CD4-positive, alpha-beta T cell treated with Interferon gamma for 1 hour (primary cell): ENCODE results near the gene RMRP.

Source experiments
- DNase-seq: peaks from one replicate; pipeline ENCODE4 v3.0.0-alpha.2; 2020

The RMRP gene

DNA sequence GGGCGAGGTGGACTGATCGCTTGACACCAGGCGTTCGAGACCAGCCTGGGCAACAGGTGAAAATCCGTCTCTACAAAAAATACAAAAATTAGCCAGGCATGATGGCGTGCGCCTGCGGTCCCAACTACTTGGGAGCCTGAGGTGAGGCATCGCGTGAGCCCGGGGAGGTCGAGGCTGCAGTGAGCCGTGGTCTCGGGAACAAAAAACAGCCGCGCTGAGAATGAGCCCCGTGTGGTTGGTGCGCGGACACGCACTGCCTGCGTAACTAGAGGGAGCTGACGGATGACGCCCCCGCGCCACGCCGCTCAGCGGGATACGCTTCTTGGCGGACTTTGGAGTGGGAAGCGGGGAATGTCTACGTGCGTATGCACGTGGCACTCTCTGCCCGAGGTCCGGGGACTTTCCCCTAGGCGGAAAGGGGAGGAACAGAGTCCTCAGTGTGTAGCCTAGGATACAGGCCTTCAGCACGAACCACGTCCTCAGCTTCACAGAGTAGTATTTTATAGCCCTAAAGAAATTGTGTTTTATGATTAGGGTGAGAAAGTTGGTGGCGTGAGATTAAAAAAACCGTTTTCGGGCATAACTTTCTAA, at the start of gene RMRP:
TSS of gene RMRP (minus strand) at position 474 of the 591 bp plus-strand sequence.
- peak; percentile 93 for DNase-seq

DNA sequence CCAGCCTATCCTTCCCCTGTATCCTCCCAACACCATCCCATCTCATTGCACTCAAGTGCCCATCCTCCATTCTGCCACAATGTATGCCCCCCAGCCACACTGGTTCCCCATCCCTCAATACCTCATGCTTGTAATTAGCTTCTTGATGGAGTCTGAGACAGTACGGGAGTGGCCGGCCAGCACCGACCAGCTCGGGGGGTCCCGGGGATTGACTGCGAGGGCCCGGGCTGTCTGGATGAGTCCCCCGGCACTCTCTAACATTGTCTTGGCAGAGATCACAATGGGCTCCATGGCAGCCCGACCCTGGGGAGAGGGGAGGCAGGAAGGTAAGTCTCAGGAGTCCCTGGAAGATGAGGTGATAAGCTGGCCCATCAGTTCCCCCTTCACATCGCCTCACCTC, 49.1 kb upstream of the RMRP start:
- no peak for DNase-seq

DNA sequence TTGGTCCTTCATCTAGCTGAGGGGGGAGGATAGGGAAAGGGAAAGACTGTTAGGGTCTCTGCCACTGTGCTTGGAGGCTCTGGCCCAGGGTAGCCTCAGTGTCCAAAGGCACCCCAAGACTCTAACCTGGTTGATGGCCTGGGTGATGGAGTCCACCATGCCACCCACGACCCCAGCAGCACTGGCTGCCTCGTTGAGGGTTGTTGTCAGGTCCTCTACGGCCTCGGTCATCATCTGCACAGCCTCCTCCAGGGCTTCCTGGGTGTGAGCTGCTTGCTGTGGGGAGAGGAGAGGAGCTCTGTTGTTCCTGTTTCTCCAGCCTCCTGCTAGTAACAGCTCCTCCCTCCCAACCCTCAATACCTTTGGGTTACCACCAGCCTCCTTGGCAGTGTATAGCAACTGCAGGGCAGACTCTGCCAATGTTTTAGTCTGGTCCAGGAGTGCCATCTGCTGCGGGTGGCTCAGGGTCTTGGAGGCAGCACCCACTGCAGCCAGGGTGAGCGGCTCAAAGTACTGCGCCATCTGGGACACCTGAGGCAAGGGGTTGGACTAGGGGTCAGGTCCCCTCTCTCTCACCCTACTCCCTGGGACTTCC, 48.1 kb upstream of the RMRP start:
- no peak for DNase-seq

DNA sequence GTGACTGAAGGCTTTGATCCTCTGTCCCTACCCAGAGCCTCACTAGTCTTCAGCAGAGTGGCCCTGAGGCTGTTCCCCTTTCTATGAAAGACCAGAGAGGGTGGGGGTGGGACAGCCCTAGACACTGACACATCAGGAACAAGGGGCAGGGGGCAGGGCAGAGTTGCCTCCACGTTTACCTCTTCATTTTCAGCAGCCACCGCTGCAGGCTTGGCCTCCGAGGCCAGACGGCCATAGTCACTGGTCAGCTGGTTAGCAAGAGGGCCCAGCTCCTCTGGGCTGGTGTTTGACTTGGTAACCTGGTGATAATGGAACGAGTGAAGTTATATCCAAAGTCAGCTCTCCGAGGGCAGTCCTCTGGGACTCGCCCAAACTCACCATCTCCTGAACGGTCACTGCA, 47.6 kb upstream of the RMRP start:
- no peak for DNase-seq

DNA sequence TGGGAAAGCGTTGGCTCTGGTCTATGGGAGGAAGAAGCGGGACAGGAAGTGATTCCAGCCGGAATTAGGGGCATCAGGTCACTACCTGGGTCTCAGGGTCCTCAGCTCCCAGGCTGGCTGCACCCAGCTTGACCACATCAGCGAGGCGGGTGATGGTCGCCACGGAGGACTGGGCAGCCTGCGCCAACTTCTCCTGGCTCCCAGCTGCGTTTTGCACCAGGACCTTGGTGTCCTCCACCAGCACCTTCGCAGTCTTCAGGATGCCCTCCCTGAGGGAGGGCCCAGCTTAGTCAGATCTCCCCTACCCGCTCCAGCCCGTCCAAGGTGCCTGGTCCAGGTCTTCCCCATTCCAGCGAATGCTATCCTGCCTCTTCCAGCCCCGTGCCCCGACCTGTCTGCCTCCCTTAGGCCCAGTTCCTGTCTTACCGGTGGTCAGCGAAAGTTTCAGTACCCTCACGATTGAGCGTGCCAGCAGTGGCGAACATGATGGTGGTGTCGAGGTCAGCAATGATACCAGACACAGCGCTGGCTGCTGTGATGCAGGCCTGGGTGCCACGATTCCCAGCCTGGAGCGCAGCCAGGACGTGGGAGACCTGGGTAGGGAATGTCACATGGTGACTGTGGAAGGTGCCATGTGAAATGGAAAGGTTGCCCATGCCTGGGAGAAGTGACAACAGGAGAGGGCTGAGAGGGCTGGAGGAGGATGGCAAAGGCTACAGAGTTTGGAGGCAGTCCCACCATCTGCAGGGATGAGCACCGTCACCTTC, 46.3 kb upstream of the RMRP start:
- no peak for DNase-seq

DNA sequence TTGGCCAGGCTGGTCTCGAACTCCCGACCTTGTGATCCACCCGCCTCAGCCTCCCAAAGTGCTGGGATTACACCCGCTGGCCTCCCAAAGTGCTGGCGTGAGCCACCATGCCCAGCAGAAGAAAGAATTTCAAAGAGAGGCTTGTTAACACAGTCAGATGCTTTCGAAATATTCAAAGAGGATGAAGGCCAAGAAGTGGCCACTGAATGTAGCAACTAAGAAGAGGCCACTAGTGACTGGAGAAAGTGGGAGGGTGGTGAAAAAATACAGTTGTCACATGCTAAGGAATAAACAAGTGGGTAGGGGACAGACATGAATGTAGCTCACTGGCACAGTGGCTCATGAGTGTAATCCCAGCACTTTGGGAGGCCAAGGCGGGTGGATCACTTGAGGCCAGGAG, 44.9 kb upstream of the RMRP start:
- DNase-seq, result no peak

DNA sequence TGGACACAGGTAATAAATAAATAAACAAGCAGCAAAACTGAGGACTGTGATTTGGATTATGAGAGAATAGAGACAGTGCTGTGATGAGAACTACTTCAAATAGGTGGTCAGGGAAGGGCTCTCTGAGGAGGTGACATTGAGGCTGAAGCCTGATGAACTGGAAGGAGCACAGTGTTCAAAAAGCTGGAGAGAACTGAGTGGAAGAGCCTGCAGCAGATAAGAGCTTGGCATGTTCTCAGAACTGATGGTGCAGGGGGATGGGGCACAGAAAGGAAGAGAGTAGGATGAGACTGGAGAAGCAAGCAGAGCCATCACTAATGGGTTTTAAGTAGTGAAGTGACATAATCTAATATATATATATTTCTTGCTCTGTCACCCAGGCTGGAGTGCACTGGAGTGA, 43.1 kb upstream of the RMRP start:
- no peak for DNase-seq

DNA sequence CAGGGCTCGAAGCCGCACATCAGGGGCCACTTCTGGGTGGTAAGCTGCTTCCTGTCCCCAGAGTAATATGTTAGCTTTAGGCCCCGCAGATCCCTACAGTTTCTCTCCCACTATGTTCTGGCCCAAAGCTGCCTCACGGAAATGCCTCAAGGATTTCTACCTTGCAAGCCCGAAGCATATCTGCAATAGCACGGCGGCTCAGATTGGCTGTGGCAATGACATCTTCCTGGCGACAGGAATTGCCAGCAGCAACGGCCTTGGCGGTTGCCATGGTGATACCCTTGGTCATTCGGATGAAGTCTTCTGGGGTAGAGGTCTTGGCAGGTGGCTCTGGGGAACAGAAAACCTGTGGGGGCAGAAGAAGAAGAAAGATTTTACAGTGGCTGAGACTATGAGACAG, 42.2 kb upstream of the RMRP start:
- DNase-seq, result no peak

DNA sequence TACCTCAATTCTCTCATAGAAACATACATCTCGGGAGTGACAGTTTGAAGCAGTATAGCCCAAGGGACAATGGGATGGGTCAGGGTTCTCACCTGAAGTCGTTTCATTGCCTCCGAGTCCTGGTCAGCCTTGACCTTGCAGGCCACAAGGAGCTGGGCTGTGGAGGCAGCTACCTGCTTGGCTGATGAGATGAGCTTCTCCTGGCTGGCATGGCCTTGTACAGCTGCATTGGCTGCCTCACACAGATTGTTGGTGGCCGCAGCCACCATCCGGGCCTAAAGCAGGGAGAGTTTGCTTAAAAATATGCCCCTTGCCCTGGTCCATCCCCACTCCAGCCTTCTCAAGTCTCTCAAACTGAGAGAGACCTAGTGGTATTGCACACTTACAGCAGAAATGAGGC, 40.4 kb upstream of the RMRP start:
- DNase-seq, result no peak

DNA sequence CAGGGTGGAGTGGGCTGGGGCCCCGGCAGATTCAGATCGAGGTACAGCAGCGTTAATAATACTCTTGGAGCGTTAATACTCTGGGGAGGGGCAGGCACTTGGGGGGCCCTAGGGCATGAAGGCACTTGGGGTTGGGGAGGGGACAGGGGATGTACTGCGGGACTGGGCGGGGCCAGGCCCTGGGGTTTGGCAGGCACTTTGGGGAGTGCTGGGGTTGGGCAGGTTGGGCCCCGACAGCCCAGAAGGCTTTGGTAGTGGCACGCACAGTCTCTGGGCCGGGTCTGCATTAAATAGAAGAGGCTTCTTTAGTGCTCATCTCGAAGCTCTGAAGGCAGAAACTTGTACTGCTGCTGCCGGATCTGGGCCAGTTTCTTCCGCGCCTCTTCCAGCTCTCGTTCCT, 39.7 kb upstream of the RMRP start:
- DNase-seq, result no peak

DNA sequence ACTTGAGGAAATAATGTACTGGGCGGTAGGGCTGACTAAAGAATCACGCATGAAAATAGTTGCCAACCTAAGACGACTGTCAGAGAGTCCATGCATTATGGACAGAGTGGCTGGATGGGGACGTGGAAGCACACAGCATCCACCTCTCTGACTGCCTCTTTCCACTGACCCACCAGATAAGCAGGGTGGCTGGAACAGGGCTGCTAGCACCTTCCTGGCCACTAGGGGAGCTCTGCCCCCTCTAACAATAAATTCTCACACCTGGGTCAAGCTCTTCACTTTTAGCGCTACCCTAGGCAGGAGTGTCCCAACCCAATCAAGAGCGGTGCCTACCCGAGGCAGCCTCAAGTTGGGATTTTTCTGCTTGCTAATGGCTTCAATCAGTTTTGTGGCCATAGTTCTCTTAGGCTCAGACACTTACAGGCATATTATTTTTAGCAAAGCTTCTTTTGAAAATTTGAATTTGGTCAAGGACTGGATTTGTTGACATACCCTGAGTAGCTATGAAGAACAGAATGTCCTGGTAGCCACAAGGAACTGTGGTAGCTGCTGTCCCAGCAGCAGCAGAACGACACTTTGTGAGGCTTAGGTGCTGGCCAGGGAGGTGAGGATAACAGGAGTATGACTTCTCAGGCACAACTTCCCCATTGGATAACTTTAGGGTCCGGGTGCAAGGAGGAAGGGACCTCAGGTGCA, 38.8 kb upstream of the RMRP start:
- peak; percentile 60 for DNase-seq

DNA sequence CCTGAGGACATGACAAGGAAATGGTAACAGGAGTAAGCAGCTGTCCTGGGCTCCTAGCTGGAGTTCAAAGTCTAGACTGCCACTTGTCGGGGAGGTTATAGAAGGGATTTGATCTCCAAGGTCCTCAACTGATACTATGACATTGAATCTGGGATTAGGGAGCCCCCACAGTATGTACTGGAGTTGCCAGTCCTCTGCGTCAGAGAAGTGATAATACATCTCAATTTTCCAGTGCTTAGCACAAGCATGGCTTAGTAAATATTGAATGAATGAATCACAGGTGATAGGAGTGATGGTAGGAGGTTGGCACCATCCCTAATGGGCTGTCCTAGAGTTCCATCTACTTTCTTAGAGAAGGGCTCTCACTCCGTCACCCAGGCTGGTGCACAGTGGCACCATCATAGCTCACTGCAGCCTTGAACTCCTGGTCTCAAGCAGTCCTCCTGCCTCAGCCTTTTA, 38.2 kb upstream of the RMRP start:
- DNase-seq, result no peak

DNA sequence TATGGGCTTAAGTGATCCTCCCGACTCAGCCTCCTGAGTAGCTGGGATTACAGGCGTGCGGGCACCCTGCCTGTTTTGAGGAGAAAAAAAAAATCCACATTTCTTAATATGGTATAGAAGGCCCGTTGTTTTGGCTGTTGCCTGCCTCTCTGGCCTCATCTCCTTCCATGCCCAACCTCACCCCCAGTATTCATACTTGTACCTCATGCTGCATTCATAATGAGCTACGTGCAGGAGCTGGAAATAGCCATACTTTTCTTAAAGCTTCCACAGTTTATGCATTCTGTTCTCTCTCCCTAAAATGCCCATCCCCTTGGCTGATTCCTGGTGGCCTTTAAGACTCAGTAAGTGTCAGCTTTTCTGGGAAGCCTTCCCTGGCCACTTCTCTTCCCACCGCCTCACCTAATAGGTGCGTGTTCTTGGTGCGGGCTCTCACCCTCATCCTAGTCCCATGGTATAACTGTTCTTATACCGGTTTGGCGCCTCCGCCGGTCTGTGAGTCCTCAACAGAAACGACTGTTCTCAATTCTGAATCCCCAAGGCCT, 34.0 kb upstream of the RMRP start:
- no peak for DNase-seq

DNA sequence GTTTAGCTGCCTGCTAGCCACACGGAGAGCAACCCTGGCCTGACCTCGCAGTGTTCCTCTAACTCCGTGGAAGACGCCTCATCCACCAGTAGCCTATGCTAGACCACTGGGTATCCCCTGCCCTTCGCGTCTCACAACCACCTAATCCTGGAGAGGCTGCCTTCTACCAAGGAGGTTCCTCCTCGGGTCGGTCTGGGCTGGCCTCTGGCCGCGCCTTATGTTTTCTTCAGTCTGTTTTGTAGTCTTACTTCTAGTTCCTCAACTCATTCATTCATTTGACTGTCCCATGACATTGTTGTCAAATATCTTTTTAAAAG, 33.5 kb upstream of the RMRP start:
- DNase-seq, result peak; percentile 2

DNA sequence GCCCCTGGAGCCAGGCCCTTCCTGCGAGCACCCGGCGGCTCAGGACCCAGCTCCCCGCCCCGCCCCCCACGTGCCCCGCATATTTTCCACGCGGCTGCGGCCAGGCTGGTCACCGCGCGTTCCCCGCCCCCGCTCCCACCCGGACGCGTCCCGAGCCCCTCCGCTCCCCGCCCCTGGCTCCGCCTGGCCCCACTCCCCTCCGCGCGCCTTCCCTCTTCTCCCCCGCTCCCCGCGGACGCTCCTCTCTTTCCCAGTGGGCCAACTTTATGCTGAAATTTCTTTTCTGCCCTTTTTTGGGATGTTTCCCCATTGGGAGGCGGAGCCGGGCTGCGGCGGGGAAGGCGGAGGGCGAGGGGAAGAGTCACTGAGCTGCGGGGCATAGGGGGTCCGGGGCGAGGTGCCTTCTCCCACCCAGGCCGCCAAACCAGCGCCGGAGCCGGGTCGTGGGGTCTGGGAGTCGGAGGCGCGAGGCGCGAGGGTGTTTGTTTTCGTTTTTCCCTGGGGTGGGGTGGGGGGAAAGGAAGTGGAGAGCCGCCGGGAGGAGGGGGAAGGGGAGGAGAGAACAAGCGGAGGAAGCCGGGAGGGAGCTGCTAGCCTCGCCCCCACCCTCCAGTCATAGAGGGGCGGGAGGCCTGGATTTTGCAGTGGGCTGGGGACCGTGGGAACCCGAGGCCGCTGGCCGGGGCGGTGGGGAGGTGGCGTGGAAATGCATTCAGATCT, 33.0 kb upstream of the RMRP start:
- no peak for DNase-seq

DNA sequence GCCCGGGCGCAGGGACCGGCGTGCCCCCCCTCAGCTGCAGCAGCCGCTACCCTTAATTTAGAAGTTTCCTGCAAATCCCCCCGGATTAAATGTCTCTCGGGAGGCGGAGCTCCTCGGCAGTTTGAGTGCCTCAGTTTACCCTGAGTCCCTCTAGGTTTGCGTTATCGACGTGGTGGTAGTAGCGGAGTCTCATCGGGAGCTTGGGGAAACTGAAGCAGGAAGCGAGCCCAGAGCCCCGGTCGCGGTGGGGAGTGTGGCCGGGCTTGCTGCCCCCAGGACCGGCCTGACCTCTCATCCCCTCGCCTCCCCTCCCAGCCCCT, 32.4 kb upstream of the RMRP start:
- DNase-seq, result no peak

DNA sequence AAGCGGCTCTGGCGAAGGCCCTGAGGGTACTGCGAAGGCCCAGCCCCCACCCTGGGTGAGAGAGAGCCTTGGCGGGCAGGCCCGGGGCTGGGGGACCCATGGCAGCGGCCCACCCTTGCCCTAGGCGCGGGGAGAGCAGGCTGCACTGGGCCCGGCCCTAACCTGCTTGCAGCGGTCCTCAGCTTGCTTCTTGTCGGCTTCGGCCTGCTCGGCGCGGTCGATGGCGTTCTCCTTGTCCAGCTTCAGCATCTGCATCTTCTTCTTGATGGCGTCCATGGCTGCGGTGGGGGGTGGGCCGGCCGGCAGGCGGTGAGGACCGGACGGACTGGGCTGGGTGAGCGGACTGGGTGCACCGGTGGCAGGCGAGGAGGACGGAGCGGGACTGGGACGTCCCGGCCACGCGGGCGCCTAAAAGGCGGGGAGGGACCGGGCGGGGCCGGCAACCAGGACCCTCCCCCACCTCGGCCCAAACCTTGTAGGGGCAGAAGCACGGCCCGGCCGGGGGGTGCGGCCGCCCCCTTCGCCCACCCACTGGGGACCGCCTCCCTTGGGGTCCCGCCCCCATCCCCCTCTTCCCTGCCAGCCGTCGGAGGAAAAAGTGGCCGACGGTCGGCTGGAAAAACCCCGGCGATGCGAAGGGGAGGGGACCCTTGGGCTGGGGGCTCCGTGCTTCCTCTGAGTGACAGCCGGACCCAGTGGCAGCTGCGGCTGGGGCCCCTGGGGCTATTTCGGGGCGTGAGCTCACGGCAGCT, 31.9 kb upstream of the RMRP start, which contains the start of gene TPM2:
TSS of gene TPM2 (minus strand) at position 384 of the 752 bp plus-strand sequence. CDS start at position 276, 108 bp downstream.
- DNase-seq, result no peak

DNA sequence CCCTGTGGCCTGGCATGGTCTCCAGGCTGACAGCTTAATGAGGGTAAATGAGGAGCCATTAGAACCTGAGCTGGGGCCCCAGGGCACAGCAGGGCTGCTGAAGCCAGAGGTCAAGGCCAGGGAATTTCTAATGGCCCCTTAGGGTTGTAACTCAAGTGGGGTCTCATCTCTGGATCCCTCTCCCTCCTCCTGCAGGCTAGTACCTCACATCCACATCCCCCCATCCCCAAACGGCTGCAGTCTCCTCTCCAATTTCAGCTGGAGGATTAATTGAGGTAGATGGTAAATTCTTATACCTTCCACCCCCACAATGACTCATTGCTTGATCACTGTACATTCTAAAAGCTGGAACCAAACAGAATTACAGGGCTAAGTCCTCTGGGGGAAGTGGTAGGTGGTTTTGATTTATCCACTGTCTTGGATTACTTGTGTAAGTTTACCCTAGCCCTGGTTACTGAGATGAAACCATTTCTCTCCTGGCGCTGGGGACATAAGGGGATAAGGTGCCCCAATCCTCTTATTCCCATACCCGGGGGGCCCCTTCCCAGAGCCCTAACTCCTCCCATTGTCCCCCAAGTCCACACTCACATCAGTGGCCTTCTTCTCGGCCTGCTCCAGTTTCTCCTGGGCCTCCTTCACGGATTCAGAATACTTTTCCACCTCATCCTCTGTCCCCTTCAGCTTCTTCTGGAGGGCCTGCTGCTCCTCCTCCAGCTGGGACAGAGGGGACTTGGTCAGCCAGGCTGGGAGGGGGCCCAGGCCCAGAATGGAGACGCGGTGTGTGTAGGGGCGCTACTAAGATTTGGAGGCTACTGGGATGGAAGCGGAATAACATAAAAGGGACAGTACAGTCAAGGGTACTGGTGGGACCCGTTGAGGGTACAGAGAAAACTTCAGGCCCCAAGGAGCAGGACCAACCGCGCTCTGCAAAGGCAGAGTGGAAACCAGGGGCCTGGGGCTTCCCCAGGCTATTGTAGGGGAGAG, 31.0 kb upstream of the RMRP start:
- DNase-seq, result no peak

DNA sequence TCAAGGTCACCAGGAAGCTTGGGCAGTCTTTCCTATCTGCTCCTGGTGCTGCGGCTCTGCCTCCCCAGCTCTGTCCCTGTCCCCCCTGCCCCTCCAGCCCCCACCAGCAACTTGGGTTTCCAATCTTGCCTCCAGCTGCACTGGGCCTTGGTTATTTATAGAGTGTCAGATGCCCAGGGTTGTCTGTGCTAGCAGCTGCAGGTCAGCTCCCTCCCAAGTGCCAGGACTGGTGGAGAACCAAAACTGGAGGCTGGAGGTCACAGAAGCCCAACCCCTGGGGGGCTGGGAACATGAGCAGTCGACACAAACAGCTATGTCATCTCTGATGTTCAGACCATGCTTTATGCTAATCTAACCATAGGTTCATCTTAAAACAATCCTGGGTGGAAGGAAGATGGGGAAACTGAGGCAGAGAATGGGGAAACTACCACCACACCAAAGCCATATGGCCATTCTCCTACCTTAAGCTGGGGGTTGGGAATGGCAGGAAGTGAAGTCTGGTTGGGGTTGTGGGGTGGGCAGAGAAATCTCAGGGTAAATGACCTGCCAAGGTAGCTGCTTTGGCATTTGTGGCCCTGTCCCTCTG, 30.2 kb upstream of the RMRP start:
- DNase-seq, result no peak

DNA sequence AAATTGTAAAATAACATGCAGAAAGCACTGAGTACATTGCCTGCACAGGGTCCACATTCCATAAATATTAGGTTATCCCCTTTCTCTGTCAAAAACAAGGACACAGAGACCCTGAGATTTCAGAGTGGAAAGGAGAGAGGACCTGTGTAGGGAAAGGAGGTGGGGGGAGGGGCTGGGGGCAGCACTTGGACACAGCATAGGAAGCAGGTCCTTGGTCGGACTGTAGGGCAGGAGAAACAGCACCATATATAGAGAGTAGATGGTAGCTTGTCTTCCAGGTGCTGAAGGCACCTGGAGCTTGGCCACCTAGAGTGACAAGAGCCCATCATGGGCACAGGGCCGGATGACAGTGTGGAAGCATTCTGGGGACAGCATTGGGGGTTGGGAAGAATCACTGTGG, 29.5 kb upstream of the RMRP start:
- no peak for DNase-seq
